Stimulated activated CD8-positive, alpha-beta memory T cell treated with anti-CD3 and anti-CD28 coated beads, Interleukin-15, amount 100 ng/mL, for 1 hour (primary cell): ENCODE measurements around the gene AIF1.

Experiments
- DNase-seq: peaks from one replicate; pipeline ENCODE4 v3.0.0-alpha.2; 2020; ENCODE audit warnings: low read depth

The AIF1 gene

DNA sequence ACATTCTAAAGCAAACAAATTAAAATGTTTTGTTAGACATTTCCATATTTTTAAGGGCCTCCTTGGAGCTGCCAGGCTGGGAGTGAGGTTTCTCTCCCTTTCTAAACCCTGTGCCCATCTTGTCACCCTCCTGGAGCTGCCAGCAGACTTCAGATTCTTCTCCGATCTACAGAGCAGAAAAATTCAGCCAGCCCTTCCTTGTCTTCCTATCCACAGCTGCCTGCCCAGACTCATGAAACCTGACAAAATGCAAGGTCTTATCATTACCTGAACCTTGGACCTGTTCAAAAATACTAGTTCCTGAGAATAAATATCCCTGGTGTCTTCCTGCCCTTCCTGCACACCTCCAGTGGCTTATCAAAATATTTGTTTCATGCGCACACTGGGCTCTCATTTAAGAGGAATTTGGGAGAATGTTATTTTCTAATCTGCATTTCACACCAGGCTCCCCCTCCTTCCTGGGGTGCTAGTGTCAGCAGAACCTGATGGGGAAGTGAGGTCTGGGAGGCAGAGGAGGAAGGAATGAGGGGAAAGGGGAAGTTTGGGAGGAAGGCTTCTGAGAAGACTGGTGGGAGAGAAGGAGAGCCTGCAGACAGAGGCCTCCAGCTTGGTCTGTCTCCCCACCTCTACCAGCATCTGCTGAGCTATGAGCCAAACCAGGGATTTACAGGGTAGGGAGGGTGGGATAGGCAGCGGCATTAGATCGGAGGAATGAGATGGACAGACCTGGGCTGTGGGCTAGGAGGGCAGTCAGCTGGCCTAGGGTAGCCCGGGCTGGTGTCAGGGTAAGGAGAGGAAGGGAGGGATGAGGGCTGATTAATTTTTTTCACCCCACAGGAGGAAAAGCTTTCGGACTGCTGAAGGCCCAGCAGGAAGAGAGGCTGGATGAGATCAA is at the start of gene AIF1:
Gene AIF1 (plus strand): TSS at position 551 of the 895 bp plus-strand sequence. CDS start 96 bp downstream, at position 647.
- no peak for DNase-seq

DNA sequence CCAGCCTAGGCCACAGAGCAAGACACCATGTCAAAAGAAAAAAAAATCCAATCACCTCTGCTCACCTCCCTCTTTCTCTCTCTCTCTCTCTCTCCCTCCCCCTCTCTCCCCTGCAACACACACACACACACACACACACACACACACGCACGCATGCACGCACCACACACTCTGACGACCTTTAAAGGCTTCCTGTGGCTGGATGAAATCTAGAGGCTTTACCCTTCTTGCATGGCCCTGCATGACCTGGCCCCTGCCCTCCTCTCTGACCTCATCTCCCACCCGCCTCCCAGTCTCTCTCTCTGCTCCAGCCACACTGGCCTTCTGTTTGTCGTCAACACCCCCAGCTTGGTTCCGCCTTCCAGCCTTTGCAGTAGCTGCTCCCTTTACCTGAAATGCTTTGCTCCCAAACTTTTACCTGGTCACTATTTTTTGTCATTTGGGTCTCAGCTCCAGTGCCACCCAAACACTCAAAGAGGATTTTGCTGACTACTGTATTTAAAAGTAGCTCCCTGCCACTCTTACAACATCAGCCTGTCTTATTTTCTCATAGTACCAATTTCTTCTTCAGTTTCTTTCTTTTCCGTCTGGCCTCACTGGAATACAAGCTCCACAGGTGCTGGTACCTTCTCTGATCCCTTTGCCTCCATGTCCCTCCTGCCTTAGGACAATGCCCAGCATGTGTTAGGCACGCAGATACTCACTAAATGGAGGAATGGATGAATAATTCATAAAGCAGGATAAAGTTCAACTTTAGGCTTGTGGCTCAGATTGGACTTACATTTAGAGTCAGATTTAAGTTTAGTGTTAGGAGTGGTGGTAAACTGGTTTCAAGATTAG is 47.3 kb upstream of the AIF1 start:
- no peak for DNase-seq

DNA sequence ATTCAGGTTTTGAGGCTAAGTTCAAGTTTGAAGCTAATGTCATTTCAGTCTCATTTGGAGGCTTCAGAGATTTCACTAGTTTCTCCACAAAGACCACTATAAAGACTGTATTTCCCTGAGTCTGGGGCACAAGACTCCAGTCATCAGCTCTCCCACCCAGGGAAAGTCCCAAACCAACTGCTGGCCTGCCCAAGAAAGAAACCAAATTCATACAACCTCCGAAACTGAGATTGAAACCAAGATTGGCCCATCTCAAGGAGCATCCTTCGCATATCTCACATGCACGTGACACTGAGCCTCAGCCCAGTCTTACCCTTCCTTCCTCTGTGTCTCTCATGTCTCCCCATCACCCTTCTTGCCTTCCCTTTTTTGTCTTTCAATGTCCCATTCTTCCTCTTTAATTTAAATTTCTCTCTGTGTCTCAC is 46.5 kb upstream of the AIF1 start:
- DNase-seq, result no peak

DNA sequence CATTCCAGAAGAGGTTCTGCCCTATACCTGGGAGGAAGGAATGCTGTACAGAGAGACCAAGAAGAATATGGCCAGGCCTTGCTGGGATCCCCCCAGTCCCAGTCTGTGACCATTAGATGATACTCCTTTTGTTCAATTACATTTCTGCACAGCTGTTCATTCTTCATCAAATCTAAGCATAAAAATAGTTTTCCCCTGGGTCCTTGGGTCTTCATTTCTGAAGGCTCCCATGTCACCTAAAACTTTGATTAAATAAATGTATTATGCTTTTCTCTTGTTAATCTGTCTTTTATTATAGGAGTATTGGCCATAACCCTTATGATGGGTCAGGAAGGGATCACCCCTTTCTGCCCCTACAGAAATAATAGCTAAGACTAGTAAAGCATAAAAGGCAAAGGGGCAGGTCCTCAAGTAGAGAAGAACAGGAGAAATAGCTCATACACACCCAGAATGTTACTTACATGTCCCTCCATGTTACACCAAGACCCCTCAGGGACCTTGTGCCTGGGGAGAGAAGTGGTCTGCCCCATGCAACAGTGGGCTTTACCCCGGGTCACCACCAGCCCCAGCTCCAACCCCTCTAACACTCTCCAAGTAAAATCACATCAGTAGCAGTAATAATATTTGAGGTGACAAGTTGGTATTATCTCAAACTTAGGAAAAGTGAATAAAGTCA is 45.0 kb upstream of the AIF1 start:
- DNase-seq, result no peak

DNA sequence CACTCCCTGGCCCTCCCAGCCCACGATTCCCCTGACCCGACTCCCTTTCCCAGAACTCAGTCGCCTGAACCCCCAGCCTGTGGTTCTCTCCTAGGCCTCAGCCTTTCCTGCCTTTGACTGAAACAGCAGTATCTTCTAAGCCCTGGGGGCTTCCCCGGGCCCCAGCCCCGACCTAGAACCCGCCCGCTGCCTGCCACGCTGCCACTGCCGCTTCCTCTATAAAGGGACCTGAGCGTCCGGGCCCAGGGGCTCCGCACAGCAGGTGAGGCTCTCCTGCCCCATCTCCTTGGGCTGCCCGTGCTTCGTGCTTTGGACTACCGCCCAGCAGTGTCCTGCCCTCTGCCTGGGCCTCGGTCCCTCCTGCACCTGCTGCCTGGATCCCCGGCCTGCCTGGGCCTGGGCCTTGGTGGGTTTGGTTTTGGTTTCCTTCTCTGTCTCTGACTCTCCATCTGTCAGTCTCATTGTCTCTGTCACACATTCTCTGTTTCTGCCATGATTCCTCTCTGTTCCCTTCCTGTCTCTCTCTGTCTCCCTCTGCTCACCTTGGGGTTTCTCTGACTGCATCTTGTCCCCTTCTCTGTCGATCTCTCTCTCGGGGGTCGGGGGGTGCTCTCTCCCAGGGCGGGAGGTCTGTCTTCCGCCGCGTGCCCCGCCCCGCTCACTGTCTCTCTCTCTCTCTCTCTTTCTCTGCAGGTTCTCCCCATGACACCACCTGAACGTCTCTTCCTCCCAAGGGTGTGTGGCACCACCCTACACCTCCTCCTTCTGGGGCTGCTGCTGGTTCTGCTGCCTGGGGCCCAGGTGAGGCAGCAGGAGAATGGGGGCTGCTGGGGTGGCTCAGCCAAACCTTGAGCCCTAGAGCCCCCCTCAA is 42.8 kb upstream of the AIF1 start, which contains the start of gene LTA:
Gene LTA (plus strand): TSS at position 249 of the 871 bp plus-strand sequence. CDS start 454 bp downstream, at position 703.
- DNase-seq, result no peak

DNA sequence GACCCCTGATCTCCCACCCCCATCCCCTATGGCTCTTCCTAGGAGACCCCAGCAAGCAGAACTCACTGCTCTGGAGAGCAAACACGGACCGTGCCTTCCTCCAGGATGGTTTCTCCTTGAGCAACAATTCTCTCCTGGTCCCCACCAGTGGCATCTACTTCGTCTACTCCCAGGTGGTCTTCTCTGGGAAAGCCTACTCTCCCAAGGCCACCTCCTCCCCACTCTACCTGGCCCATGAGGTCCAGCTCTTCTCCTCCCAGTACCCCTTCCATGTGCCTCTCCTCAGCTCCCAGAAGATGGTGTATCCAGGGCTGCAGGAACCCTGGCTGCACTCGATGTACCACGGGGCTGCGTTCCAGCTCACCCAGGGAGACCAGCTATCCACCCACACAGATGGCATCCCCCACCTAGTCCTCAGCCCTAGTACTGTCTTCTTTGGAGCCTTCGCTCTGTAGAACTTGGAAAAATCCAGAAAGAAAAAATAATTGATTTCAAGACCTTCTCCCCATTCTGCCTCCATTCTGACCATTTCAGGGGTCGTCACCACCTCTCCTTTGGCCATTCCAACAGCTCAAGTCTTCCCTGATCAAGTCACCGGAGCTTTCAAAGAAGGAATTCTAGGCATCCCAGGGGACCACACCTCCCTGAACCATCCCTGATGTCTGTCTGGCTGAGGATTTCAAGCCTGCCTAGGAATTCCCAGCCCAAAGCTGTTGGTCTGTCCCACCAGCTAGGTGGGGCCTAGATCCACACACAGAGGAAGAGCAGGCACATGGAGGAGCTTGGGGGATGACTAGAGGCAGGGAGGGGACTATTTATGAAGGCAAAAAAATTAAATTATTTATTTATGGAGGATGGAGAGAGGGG is 41.6 kb upstream of the AIF1 start:
- no peak for DNase-seq

DNA sequence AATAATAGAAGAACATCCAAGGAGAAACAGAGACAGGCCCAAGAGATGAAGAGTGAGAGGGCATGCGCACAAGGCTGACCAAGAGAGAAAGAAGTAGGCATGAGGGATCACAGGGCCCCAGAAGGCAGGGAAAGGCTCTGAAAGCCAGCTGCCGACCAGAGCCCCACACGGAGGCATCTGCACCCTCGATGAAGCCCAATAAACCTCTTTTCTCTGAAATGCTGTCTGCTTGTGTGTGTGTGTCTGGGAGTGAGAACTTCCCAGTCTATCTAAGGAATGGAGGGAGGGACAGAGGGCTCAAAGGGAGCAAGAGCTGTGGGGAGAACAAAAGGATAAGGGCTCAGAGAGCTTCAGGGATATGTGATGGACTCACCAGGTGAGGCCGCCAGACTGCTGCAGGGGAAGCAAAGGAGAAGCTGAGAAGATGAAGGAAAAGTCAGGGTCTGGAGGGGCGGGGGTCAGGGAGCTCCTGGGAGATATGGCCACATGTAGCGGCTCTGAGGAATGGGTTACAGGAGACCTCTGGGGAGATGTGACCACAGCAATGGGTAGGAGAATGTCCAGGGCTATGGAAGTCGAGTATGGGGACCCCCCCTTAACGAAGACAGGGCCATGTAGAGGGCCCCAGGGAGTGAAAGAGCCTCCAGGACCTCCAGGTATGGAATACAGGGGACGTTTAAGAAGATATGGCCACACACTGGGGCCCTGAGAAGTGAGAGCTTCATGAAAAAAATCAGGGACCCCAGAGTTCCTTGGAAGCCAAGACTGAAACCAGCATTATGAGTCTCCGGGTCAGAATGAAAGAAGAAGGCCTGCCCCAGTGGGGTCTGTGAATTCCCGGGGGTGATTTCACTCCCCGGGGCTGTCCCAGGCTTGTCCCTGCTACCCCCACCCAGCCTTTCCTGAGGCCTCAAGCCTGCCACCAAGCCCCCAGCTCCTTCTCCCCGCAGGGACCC is 40.6 kb upstream of the AIF1 start:
- no peak for DNase-seq

DNA sequence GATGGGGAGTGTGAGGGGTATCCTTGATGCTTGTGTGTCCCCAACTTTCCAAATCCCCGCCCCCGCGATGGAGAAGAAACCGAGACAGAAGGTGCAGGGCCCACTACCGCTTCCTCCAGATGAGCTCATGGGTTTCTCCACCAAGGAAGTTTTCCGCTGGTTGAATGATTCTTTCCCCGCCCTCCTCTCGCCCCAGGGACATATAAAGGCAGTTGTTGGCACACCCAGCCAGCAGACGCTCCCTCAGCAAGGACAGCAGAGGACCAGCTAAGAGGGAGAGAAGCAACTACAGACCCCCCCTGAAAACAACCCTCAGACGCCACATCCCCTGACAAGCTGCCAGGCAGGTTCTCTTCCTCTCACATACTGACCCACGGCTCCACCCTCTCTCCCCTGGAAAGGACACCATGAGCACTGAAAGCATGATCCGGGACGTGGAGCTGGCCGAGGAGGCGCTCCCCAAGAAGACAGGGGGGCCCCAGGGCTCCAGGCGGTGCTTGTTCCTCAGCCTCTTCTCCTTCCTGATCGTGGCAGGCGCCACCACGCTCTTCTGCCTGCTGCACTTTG is 39.6 kb upstream of the AIF1 start, which contains the start of gene TNF:
Gene TNF (plus strand): TSS at position 231 of the 567 bp plus-strand sequence. CDS start 177 bp downstream, at position 408.
- DNase-seq, result no peak

DNA sequence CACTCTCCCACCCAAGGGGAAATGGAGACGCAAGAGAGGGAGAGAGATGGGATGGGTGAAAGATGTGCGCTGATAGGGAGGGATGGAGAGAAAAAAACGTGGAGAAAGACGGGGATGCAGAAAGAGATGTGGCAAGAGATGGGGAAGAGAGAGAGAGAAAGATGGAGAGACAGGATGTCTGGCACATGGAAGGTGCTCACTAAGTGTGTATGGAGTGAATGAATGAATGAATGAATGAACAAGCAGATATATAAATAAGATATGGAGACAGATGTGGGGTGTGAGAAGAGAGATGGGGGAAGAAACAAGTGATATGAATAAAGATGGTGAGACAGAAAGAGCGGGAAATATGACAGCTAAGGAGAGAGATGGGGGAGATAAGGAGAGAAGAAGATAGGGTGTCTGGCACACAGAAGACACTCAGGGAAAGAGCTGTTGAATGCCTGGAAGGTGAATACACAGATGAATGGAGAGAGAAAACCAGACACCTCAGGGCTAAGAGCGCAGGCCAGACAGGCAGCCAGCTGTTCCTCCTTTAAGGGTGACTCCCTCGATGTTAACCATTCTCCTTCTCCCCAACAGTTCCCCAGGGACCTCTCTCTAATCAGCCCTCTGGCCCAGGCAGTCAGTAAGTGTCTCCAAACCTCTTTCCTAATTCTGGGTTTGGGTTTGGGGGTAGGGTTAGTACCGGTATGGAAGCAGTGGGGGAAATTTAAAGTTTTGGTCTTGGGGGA is 38.9 kb upstream of the AIF1 start:
- DNase-seq, result no peak

DNA sequence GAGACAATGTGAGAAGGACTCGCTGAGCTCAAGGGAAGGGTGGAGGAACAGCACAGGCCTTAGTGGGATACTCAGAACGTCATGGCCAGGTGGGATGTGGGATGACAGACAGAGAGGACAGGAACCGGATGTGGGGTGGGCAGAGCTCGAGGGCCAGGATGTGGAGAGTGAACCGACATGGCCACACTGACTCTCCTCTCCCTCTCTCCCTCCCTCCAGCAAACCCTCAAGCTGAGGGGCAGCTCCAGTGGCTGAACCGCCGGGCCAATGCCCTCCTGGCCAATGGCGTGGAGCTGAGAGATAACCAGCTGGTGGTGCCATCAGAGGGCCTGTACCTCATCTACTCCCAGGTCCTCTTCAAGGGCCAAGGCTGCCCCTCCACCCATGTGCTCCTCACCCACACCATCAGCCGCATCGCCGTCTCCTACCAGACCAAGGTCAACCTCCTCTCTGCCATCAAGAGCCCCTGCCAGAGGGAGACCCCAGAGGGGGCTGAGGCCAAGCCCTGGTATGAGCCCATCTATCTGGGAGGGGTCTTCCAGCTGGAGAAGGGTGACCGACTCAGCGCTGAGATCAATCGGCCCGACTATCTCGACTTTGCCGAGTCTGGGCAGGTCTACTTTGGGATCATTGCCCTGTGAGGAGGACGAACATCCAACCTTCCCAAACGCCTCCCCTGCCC is 38.0 kb upstream of the AIF1 start:
- DNase-seq, result no peak

DNA sequence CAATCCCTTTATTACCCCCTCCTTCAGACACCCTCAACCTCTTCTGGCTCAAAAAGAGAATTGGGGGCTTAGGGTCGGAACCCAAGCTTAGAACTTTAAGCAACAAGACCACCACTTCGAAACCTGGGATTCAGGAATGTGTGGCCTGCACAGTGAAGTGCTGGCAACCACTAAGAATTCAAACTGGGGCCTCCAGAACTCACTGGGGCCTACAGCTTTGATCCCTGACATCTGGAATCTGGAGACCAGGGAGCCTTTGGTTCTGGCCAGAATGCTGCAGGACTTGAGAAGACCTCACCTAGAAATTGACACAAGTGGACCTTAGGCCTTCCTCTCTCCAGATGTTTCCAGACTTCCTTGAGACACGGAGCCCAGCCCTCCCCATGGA is 37.5 kb upstream of the AIF1 start:
- DNase-seq, result no peak

DNA sequence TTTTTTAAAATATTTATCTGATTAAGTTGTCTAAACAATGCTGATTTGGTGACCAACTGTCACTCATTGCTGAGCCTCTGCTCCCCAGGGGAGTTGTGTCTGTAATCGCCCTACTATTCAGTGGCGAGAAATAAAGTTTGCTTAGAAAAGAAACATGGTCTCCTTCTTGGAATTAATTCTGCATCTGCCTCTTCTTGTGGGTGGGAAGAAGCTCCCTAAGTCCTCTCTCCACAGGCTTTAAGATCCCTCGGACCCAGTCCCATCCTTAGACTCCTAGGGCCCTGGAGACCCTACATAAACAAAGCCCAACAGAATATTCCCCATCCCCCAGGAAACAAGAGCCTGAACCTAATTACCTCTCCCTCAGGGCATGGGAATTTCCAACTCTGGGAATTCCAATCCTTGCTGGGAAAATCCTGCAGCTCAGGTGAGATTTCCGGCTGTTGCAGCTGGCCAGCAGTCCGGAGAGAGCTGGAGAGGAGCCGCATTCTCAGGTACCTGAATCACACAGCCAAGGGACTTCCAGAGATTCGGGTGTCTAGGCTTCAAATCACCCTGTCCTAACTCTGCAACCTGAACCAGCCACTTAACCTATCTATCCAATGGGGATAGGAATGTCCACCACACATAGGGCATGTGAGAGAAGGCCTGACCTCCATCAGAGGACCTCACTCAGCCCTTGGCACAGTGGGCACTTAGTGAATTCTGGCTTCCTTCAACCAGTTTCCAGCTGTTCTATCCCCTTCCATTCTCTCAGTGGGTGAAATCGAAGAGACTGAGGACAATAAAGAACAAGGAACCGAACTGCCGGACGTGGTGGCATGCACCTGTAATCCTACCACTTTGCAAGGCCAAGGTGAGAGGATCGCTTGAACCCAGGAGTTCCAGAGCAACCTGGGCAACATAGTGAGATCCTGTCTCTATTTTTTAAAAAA is 36.6 kb upstream of the AIF1 start:
- DNase-seq, result no peak

DNA sequence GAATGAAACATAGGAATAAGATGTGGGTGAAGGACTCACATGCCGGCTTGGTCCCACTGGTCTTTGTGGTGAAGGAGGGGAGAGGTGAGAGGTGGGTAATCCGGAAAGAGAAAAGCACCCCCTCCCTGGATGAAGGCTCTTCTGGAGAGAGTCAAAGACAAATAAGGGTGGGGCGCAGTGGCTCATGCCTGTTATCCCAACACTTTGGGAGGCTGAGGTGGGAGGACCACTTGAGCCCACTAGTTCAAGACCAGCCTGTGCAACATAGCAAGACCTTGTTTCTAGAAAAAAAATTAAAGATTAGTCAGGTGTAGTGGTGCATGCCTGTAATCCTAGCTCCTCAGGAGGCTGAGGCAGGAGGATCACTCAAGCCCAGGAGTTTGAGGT is 35.9 kb upstream of the AIF1 start:
- no peak for DNase-seq

DNA sequence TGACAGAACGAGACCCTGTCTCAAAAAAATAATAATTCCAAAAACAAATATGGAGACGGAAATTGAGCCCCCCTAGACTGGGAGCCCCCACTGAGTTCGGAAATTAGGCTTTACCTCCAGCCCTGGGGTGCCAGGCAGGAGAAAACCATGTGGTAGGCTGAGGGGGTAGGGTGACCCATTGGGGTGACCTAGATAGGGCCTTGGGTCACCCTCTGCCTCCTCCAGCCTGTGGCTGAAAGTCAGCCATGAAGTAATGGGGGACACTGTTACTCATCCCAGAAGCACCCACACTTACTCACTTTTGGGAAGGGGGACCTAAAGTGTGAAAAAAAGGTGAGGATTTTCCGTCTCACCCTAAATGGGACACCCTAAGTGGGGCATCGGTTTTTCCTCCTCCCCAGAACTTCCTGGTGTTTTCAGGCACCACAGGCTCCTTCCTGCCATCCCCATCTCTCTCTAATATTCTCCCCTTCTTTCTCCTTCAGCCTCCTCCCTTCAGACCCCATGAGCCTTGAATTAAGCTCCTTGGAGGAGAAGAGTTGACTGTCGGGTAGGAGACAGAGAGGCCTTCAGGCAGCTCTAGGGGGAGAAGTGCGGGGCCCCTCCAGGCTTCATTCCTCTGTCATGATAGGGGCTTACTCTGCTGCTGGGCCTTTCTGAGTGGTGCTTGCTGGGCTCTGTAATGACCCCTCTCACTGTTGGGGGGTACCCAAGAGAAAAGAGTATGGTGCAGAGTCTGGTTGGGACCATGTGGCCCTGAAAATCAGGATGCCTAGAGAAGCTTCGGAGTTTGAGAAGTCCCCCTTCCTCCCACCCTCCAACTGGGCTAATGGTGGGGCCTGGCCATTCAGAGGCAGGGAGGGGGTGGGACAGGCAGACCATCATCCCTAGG is 35.2 kb upstream of the AIF1 start:
- DNase-seq, result no peak

DNA sequence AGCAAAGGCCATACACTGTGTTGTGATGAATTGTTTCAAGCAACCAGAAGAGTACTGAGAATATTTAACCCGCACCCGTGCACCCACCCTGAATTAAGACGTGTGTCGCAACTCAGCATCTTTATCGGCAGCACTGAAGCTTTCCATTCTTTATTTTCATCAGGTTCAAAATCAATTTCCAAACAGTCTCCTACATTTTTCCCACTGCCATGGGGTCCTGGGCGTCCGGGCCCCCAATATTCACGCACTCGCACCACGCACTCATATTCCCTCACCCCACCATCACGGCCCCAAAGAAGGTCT is 34.6 kb upstream of the AIF1 start:
- DNase-seq, result no peak
